PFSK-1 (cell line): ENCODE data around the gene SLC22A17.

ENCODE experiments used
- FOXP2 ChIP-seq: optimal IDR thresholded peaks from 2 replicates; pipeline ENCODE3; 2011; ENCODE audit warnings: borderline replicate concordance, control low read depth, inconsistent platforms; ENCODE audit not compliant: insufficient read depth; ENCODE audit errors: extremely low read length, extremely low read depth
- POLR2AphosphoS5 ChIP-seq: IDR thresholded peaks from 2 replicates; pipeline ENCODE4 v1.6.1; 2012; ENCODE audit warnings: low read depth, mild to moderate bottlenecking, control low read depth, low read length, moderate library complexity
- REST ChIP-seq, 2 experiments: IDR thresholded peaks; 2 replicates each; pipeline versions ENCODE4 v1.6.1 to v1.8.0; 2011 to 2012; ENCODE audit warnings: low read depth in 2 of 2, low read length in 2 of 2, control low read depth in 1 of 2, inconsistent platforms in 1 of 2, mild to moderate bottlenecking in 1 of 2, moderate library complexity in 1 of 2; ENCODE audit not compliant: insufficient read depth in 1 of 2
- SIN3A ChIP-seq: IDR thresholded peaks from 2 replicates; pipeline ENCODE4 v1.6.1; 2012; ENCODE audit warnings: mild to moderate bottlenecking, low read length, moderate library complexity, borderline replicate concordance; ENCODE audit not compliant: insufficient read depth
- TAF1 ChIP-seq: IDR thresholded peaks from 2 replicates; pipeline ENCODE4 v1.6.1; 2012; ENCODE audit warnings: low read length, control low read depth, borderline replicate concordance; ENCODE audit not compliant: insufficient read depth

Gene SLC22A17

GRCh38 chr14:23358042-23358441 lies 5.4 kb upstream of the SLC22A17 start:
- TF ChIP-seq POLR2AphosphoS5 (no peak), FOXP2 (no peak), SIN3A (no peak), TAF1 (no peak), REST (IDR thresholded peaks at IDR 0.05; ENCODE audit: insufficient read depth in 1 of 2, low read depth in 2 of 2, low read length in 2 of 2) (no peak)

GRCh38 chr14:23357261-23357660 lies 4.6 kb upstream of the SLC22A17 start:
- TF ChIP-seq POLR2AphosphoS5 (no peak), REST (IDR thresholded peaks at IDR 0.05; ENCODE audit: insufficient read depth in 1 of 2, low read depth in 2 of 2, low read length in 2 of 2) (no peak), SIN3A (no peak), FOXP2 (no peak), TAF1 (no peak)

GRCh38 chr14:23356662-23357061 lies 4.0 kb upstream of the SLC22A17 start:
- no peak for TF ChIP-seq SIN3A
- TF ChIP-seq TAF1 = no peak
- TF ChIP-seq POLR2AphosphoS5 = no peak
- TF ChIP-seq REST (IDR thresholded peaks at IDR 0.05; ENCODE audit: insufficient read depth in 1 of 2, low read depth in 2 of 2, low read length in 2 of 2) = no peak
- no peak for TF ChIP-seq FOXP2

- TF ChIP-seq FOXP2 = no peak
- TF ChIP-seq REST (IDR thresholded peaks at IDR 0.05; ENCODE audit: insufficient read depth in 1 of 2, low read depth in 2 of 2, low read length in 2 of 2) = no peak
- no peak for TF ChIP-seq POLR2AphosphoS5
- TF ChIP-seq SIN3A = no peak
- TF ChIP-seq TAF1 = no peak
Measured at GRCh38 chr14:23355871-23356435, 3.3 kb upstream of the SLC22A17 start.
